Measurements from ENCODE around the gene MGAT4A. TPM values are rescaled to one million over a fixed set of nuclear protein-coding genes. Genes with fewer than 3 reads are reported as not detected.

The MGAT4A gene
- total and polyA plus RNA-seq, 10 of the 15 experiments (the other 5 are each of a cell fraction or from before 2014, with no cell fraction given) = 4.3 to 23.4 (median 13.6) TPM

- TF ChIP-seq E2F8 (IDR thresholded peaks at IDR 0.05; ENCODE audit: low read depth, partially characterized antibody) (no peak), PML (IDR thresholded peaks at IDR 0.05; ENCODE audit: low read length) (no peak), CBX3 (IDR thresholded peaks at IDR 0.05; ENCODE audit: borderline replicate concordance, low read depth) (no peak), SUPT20H (IDR thresholded peaks at IDR 0.05; ENCODE audit: borderline replicate concordance, control insufficient read depth, low read depth, low read length) (no peak), MTA2 (IDR thresholded peaks at IDR 0.05; ENCODE audit: low read depth) (no peak)
Measured at GRCh38 chr2:98778151-98778550, 47.2 kb upstream of the MGAT4A start (continued).

GRCh38 chr2:98777710-98778109 is 46.8 kb upstream of the MGAT4A start:
- no peaks in the 10 kb centered on the region for H4K20me1 ChIP-seq (ENCODE audit: control insufficient read depth, insufficient read depth)
- no peak overlapping the region for H3K4me3 ChIP-seq
- SMC1A ChIA-PET (ENCODE audit: uncharacterized antibody, unreplicated experiment) = interaction anchor here (1.1 to 1.2 kb wide), 2 partner anchors 10 to 20 kb away, joined by 3 to 4 read pairs; no protein-coding TSS in a partner anchor
- FAIRE-seq = no peak
- in situ Hi-C loops (cut with MboI) = no loop called here
- POLR2A ChIA-PET = no interaction called here
- no peak overlapping the region for H2AFZ ChIP-seq (ENCODE audit: control insufficient read depth, low read depth, low read length)
- WGBS (ENCODE audit: insufficient coverage, insufficient replicate concordance, low lambda C conversion rate, missing lambda C conversion rate) = 84% methylated on average over 1 of the region's 1 CpG
- H3K27ac ChIP-seq (ENCODE audit: control insufficient read depth, insufficient read depth) = no peak overlapping the region
- no peak for ATAC-seq
- no peaks in the 10 kb centered on the region for H3K4me1 ChIP-seq (ENCODE audit: control insufficient read depth, insufficient read depth, low read length)
- H3K36me3 ChIP-seq (ENCODE audit: control insufficient read depth in 2 of 2, insufficient read depth in 2 of 2, low read length in 1 of 2) = no peaks in the 10 kb centered on the region
- CTCF ChIA-PET = interaction anchor here (0.7 to 0.9 kb wide), 2 partner anchors 11 to 29 kb away, joined by 3 to 4 read pairs; no protein-coding TSS in a partner anchor
- peaks cover 3% of the 10 kb centered on the region; the same call in 1 of the 3 replicates for H3K9me3 ChIP-seq (replicated peaks; ENCODE audit: control insufficient read depth, insufficient read depth, low read length)
- H3K9ac ChIP-seq (ENCODE audit: control insufficient read depth, insufficient read depth, low read length) = no peak overlapping the region
- H3K79me2 ChIP-seq (ENCODE audit: control insufficient read depth, insufficient read depth, low read length) = no peaks in the 10 kb centered on the region
- H3K27me3 ChIP-seq (replicated peaks in 1 of 2; ENCODE audit: control insufficient read depth in 2 of 2, insufficient read depth in 2 of 2, low read length in 1 of 2) = no peaks in the 10 kb centered on the region
- RAD21 ChIA-PET (ENCODE audit: unreplicated experiment) = no interaction called here
- DNase-seq (ENCODE audit: low read depth, low spot score) = no peak
- no TSS peak for BruUV-seq (replicated peaks)
- no peak overlapping the region for H3K4me2 ChIP-seq (ENCODE audit: control insufficient read depth, insufficient read depth)
- intact Hi-C loops (cut with micrococcal nuclease; ENCODE audit: unreplicated experiment) = no loop called here
- TF ChIP-seq, protein P1, sequence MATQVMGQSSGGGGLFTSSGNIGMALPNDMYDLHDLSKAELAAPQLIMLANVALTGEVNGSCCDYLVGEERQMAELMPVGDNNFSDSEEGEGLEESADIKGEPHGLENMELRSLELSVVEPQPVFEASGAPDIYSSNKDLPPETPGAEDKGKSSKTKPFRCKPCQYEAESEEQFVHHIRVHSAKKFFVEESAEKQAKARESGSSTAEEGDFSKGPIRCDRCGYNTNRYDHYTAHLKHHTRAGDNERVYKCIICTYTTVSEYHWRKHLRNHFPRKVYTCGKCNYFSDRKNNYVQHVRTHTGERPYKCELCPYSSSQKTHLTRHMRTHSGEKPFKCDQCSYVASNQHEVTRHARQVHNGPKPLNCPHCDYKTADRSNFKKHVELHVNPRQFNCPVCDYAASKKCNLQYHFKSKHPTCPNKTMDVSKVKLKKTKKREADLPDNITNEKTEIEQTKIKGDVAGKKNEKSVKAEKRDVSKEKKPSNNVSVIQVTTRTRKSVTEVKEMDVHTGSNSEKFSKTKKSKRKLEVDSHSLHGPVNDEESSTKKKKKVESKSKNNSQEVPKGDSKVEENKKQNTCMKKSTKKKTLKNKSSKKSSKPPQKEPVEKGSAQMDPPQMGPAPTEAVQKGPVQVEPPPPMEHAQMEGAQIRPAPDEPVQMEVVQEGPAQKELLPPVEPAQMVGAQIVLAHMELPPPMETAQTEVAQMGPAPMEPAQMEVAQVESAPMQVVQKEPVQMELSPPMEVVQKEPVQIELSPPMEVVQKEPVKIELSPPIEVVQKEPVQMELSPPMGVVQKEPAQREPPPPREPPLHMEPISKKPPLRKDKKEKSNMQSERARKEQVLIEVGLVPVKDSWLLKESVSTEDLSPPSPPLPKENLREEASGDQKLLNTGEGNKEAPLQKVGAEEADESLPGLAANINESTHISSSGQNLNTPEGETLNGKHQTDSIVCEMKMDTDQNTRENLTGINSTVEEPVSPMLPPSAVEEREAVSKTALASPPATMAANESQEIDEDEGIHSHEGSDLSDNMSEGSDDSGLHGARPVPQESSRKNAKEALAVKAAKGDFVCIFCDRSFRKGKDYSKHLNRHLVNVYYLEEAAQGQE (IDR thresholded peaks at IDR 0.05; ENCODE audit: low read depth, low read length) = no peak
- TF ChIP-seq DPF2 (IDR thresholded peaks at IDR 0.05) (no peak), SUPT20H (IDR thresholded peaks at IDR 0.05; ENCODE audit: borderline replicate concordance, control insufficient read depth, low read depth, low read length) (no peak), IKZF1 (conservative IDR thresholded peaks at IDR 0.05) (no peak), MEF2A (IDR thresholded peaks at IDR 0.05; ENCODE audit: insufficient read depth, low read depth, low read length) (no peak), ZZZ3 (IDR thresholded peaks at IDR 0.05; ENCODE audit: control insufficient read depth, insufficient read length, low read depth) (no peak), ZNF207 (IDR thresholded peaks at IDR 0.05; ENCODE audit: borderline replicate concordance) (no peak), RAD21 (IDR thresholded peaks at IDR 0.05; ENCODE audit: insufficient read depth, low read depth, low read length) (no peak)
- TF ChIP-seq, protein P2, sequence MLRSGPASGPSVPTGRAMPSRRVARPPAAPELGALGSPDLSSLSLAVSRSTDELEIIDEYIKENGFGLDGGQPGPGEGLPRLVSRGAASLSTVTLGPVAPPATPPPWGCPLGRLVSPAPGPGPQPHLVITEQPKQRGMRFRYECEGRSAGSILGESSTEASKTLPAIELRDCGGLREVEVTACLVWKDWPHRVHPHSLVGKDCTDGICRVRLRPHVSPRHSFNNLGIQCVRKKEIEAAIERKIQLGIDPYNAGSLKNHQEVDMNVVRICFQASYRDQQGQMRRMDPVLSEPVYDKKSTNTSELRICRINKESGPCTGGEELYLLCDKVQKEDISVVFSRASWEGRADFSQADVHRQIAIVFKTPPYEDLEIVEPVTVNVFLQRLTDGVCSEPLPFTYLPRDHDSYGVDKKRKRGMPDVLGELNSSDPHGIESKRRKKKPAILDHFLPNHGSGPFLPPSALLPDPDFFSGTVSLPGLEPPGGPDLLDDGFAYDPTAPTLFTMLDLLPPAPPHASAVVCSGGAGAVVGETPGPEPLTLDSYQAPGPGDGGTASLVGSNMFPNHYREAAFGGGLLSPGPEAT (IDR thresholded peaks at IDR 0.05; ENCODE audit: low read depth) = no peak
- TF ChIP-seq, protein P3, sequence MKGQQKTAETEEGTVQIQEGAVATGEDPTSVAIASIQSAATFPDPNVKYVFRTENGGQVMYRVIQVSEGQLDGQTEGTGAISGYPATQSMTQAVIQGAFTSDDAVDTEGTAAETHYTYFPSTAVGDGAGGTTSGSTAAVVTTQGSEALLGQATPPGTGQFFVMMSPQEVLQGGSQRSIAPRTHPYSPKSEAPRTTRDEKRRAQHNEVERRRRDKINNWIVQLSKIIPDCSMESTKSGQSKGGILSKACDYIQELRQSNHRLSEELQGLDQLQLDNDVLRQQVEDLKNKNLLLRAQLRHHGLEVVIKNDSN (IDR thresholded peaks at IDR 0.05; ENCODE audit: borderline replicate concordance, extremely low read length, insufficient read depth, low read depth, low read length) = no peak

Measured in GM12878 (cell line).